Amygdala (tissue), 56 donors: ENCODE measurements around the gene DDI1.

ENCODE experiments used
- DNase-seq, 56 donors: peaks; one replicate each; lab custom pipeline; 2025; lab: John Stamatoyannopoulos, UW

The DDI1 gene

GRCh38 chr11:104036588-104036987 lies at the start of gene DDI1:
Gene DDI1 (plus strand): TSS chr11:104036640. CDS start chr11:104036823, 183 bp downstream.
- DNase-seq = peak in 1 of 56 donors; percentile 0

- DNase-seq = no peak
Measured at GRCh38 chr11:103987629-103988594, 48.5 kb upstream of the DDI1 start.

GRCh38 chr11:103988595-103988969 lies 47.9 kb upstream of the DDI1 start:
- DNase-seq = no peak

- no peak for DNase-seq
Measured at GRCh38 chr11:103993507-103993906, 42.9 kb upstream of the DDI1 start.

GRCh38 chr11:103994094-103994493 lies 42.3 kb upstream of the DDI1 start:
- no peak for DNase-seq

GRCh38 chr11:103994518-103994917 lies 41.9 kb upstream of the DDI1 start:
- DNase-seq = no peak

- no peak for DNase-seq
Measured at GRCh38 chr11:103995896-103996295, 40.5 kb upstream of the DDI1 start.

- DNase-seq = no peak
Measured at GRCh38 chr11:103997082-103997481, 39.4 kb upstream of the DDI1 start.

GRCh38 chr11:103998826-103999508 lies 37.5 kb upstream of the DDI1 start:
- DNase-seq = no peak

- no peak for DNase-seq
Measured at GRCh38 chr11:104000798-104001197, 35.6 kb upstream of the DDI1 start.

- DNase-seq = no peak
Measured at GRCh38 chr11:104001561-104002056, 34.8 kb upstream of the DDI1 start.

GRCh38 chr11:104003491-104003890 lies 32.9 kb upstream of the DDI1 start:
- no peak for DNase-seq

- no peak for DNase-seq
Measured at GRCh38 chr11:104005234-104005855, 31.1 kb upstream of the DDI1 start.

GRCh38 chr11:104009744-104010143 lies 26.7 kb upstream of the DDI1 start:
- no peak for DNase-seq

- no peak for DNase-seq
Measured at GRCh38 chr11:104011044-104011443, 25.4 kb upstream of the DDI1 start.

- no peak for DNase-seq
Measured at GRCh38 chr11:104015649-104016415, 20.6 kb upstream of the DDI1 start.

- no peak for DNase-seq
Measured at GRCh38 chr11:104024572-104024971, 11.9 kb upstream of the DDI1 start.

- DNase-seq = no peak
Measured at GRCh38 chr11:104028476-104029263, 7.8 kb upstream of the DDI1 start.

- DNase-seq = no peak
Measured at GRCh38 chr11:104033134-104033533, 3.3 kb upstream of the DDI1 start.
